Sigmoid colon (tissue), 7 donors: ENCODE results near the gene CCDC170. TPM values are rescaled to one million over a fixed set of nuclear protein-coding genes. Genes with fewer than 3 reads are reported as not detected.

Source experiments
- DNase-seq: peaks from one replicate; pipeline ENCODE4 v3.0.0-alpha.2; 2019
- H3K27ac ChIP-seq, 4 donors: fragments of 200-600 bp; sonication (generic); one replicate each; pipeline ENCODE4 v1.5.1; 2016 to 2019; ENCODE audit warnings: mild to moderate bottlenecking in 1 of 4
- H3K27me3 ChIP-seq, 3 donors: fragments of 200-600 bp; sonication (generic); one replicate each; pipeline ENCODE4 v1.5.1; 2019; ENCODE audit warnings: mild to moderate bottlenecking in 1 of 3
- H3K36me3 ChIP-seq, 4 donors: fragments of 200-600 bp; sonication (generic); one replicate each; pipeline ENCODE4 v1.5.1; 2016 to 2019
- H3K4me1 ChIP-seq, 4 donors: fragments of 200-600 bp; sonication (generic); one replicate each; pipeline ENCODE4 v1.5.1; 2017 to 2019
- H3K4me3 ChIP-seq, 4 donors: fragments of 200-600 bp; sonication (generic); one replicate each; pipeline ENCODE4 v1.5.1; 2017 to 2019; ENCODE audit warnings: mild to moderate bottlenecking in 2 of 4, moderate library complexity in 1 of 4
- H3K9me3 ChIP-seq, 4 donors: fragments of 200-600 bp in 3 of 4; sonication (generic) in 3 of 4; one replicate each; pipeline versions ENCODE4 v1.5.1 to v1.6.1; 2013 to 2019
- EP300 ChIP-seq, 4 donors: sonication (generic); formaldehyde crosslinking; IDR thresholded peaks; one replicate each; pipeline ENCODE4 v1.6.1; 2017; ENCODE audit warnings: antibody characterized with exemption in 4 of 4
- POLR2A ChIP-seq, 2 donors: fragments of 450-650 bp; IDR thresholded peaks; one replicate each; pipeline ENCODE4 v1.6.1; 2016; ENCODE audit warnings: antibody characterized with exemption in 2 of 2, mild to moderate bottlenecking in 2 of 2, moderate library complexity in 2 of 2
- POLR2AphosphoS5 ChIP-seq, 4 donors: sonication (generic); formaldehyde crosslinking; IDR thresholded peaks; one replicate each; pipeline ENCODE4 v1.6.1; 2017; ENCODE audit warnings: antibody characterized with exemption in 4 of 4
- WGBS, 2 donors: extraction: QIAGEN DNeasy Blood & Tissue Kit; methylation state at CpG; one replicate each; pipeline ENCODE4 v1.1.7; 2013; 5-methylcytosine and 5-hydroxymethylcytosine counted together
- intact Hi-C: fragments of 100-400 bp; cut with DNase I; formaldehyde crosslinking; loops from one replicate; pipeline ENCODE4 v1.15.1; 2023
- polyA plus RNA-seq, 3 donors: library from polyadenylated mRNA; stranded (reverse); fragments of 200-250 nt; gene quantifications; one replicate each; pipeline ENCODE4 v1.2.3, GENCODE V29; 2013
- small RNA-seq, 3 donors: library from RNA; depleted of rRNA; stranded (forward); fragments of <200 nt; gene quantifications; one replicate each; pipeline ENCODE3, GENCODE V24; 2016
- total RNA-seq, 4 donors: library from RNA; depleted of rRNA; stranded (reverse); fragments of >200 nt; gene quantifications; one replicate each; pipeline ENCODE4 v1.1.0, GENCODE V29; 2016
- TF ChIP-seq, protein P1 (sequence below), 4 experiments: fragments of 450-650 bp in 3 of 4; fragments of 200-600 bp in 1 of 4; IDR thresholded peaks; one replicate each; pipeline ENCODE4 v1.5.1; 2016 to 2019; ENCODE audit warnings: antibody characterized with exemption in 4 of 4, mild to moderate bottlenecking in 3 of 4, moderate library complexity in 2 of 4
- donor health status: healthy with polysubstance abuse.
- donor health status: Bipolar disorder and iron deficiency.
- donor health status: healthy.

The CCDC170 gene
- total and polyA plus RNA-seq, 7 donors: 0.33 to 2.5 (median 0.66) TPM

DNA sequence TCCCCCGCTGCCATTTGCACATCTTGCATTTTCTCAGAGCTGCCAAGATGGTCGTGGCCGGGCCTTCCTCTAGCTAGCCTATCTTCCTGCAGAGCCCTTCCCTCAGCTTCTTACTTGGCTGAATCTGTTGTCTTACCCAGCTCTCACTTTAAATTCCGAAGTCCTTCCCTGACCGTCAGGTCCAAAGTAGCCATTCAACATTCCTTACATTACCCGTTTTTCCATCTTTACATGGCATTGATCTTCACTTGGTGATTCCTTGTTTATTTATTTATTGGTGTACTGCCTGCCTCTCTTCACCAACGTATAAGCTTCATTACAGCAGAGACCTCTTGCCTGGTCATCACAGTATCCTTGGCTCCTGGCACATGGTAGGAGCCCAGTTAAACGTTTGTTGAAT lies 176.3 kb downstream of the CCDC170 start:
- Histone ChIP-seq H3K9me3 (no peaks in the 10 kb centered on the region), H3K36me3 (no peaks in the 10 kb centered on the region), H3K4me3 (no peak overlapping the region), H3K27me3 (no peaks in the 10 kb centered on the region), H3K27ac (no peak overlapping the region), H3K4me1 (no peaks in the 10 kb centered on the region)
- 84 to 90% methylated on average over 8 of the region's 8 CpGs for WGBS, 2 donors
- TF ChIP-seq POLR2A (IDR thresholded peaks at IDR 0.05) (no peak), EP300 (IDR thresholded peaks at IDR 0.05) (no peak), POLR2AphosphoS5 (IDR thresholded peaks at IDR 0.05) (no peak)
- TF ChIP-seq, protein P1, sequence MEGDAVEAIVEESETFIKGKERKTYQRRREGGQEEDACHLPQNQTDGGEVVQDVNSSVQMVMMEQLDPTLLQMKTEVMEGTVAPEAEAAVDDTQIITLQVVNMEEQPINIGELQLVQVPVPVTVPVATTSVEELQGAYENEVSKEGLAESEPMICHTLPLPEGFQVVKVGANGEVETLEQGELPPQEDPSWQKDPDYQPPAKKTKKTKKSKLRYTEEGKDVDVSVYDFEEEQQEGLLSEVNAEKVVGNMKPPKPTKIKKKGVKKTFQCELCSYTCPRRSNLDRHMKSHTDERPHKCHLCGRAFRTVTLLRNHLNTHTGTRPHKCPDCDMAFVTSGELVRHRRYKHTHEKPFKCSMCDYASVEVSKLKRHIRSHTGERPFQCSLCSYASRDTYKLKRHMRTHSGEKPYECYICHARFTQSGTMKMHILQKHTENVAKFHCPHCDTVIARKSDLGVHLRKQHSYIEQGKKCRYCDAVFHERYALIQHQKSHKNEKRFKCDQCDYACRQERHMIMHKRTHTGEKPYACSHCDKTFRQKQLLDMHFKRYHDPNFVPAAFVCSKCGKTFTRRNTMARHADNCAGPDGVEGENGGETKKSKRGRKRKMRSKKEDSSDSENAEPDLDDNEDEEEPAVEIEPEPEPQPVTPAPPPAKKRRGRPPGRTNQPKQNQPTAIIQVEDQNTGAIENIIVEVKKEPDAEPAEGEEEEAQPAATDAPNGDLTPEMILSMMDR (IDR thresholded peaks at IDR 0.05): no peak
- intact Hi-C loops: no loop called here
- DNase-seq: no peak

Small RNA genes within 50 kb of the gene (small RNA-seq; reads per million reads assigned to genes)
- gene RNU6-813P: 0 reads per million in 3 donors

Other genes with a start within 250 kb of the CCDC170 start
- gene ZBTB2, start 102.5 kb upstream of the CCDC170 start, total RNA-seq: 10 to 100 TPM in 1 of 4 donors, 1 to 10 TPM in 3; 8.6 to 11.5 (median 9.0) TPM
- 1 to 10 TPM; 5.8 to 8.6 (median 7.8) TPM for gene ZBTB2, start 102.5 kb upstream of the CCDC170 start, polyA plus RNA-seq
- 10 to 100 TPM; 12.4 to 26.3 (median 20.7) TPM for gene RMND1, start 41.9 kb upstream of the CCDC170 start, total RNA-seq
- gene RMND1, start 41.9 kb upstream of the CCDC170 start, polyA plus RNA-seq: 10 to 100 TPM; 14.6 to 16.9 (median 16.2) TPM